DND-41 (cell line): ENCODE data around the gene PTPRO.
"Not testable (repeated sequence)": the region's sequence is repeated elsewhere in the genome, so short reads cannot be mapped to it uniquely, and the experiment has no call there.

Experiments
- ATAC-seq: fragments of 200-7000 bp; cut with Tn5 transposase; 3 replicates; pipeline ENCODE4 v1.9.1; 2021; ENCODE audit warnings: low read depth; ENCODE audit not compliant: insufficient read depth
- DNase-seq: peaks from one replicate; pipeline ENCODE4 v3.0.0-alpha.2; 2020
- H2AFZ ChIP-seq: 2 replicates; pipeline ENCODE4 v1.6.0; 2012; ENCODE audit warnings: low read depth, low read length
- H3K27ac ChIP-seq: 2 replicates; pipeline ENCODE4 v1.5.1; 2012; ENCODE audit warnings: low read length, inconsistent platforms
- H3K27me3 ChIP-seq: fragments of 200-600 bp; sonication (generic); 2 replicates; pipeline ENCODE4 v1.6.0; 2012; ENCODE audit warnings: low read length, mild to moderate bottlenecking, inconsistent platforms; ENCODE audit not compliant: insufficient read depth, poor library complexity
- H3K36me3 ChIP-seq: 2 replicates; pipeline ENCODE4 v1.5.1; 2012; ENCODE audit warnings: low read length, inconsistent platforms; ENCODE audit not compliant: insufficient read depth
- H3K4me1 ChIP-seq: 2 replicates; pipeline ENCODE4 v1.5.1; 2012; ENCODE audit warnings: mild to moderate bottlenecking, low read length; ENCODE audit not compliant: insufficient read depth
- H3K4me2 ChIP-seq: 2 replicates; pipeline ENCODE4 v1.6.0; 2012; ENCODE audit warnings: mild to moderate bottlenecking, moderate library complexity, low read length, inconsistent platforms; ENCODE audit not compliant: insufficient read depth
- H3K4me3 ChIP-seq, 2 experiments: fragments of 200-600 bp in 1 of 2; shearing (Covaris generic) in 1 of 2; 2 replicates each; pipeline ENCODE4 v1.5.1; 2012 to 2016; ENCODE audit warnings: inconsistent platforms in 2 of 2, low read length in 2 of 2, mild to moderate bottlenecking in 2 of 2, low read depth in 1 of 2, moderate library complexity in 1 of 2
- H3K79me2 ChIP-seq: 2 replicates; pipeline ENCODE4 v1.6.0; 2012; ENCODE audit warnings: low read length, inconsistent platforms; ENCODE audit not compliant: insufficient read depth
- H3K9ac ChIP-seq: 2 replicates; pipeline ENCODE4 v1.6.0; 2012; ENCODE audit warnings: low read depth, mild to moderate bottlenecking, inconsistent platforms, low read length, moderate library complexity
- H3K9me3 ChIP-seq: 2 replicates; pipeline ENCODE4 v1.5.1; 2012; ENCODE audit warnings: low read length, moderate library complexity, mild to moderate bottlenecking, inconsistent platforms; ENCODE audit not compliant: insufficient read depth, severe bottlenecking
- H4K20me1 ChIP-seq: 2 replicates; pipeline ENCODE4 v1.6.0; 2012; ENCODE audit warnings: low read length; ENCODE audit not compliant: insufficient read depth
- EZH2 ChIP-seq: IDR thresholded peaks from 3 replicates; pipeline ENCODE4 v1.6.1; 2012; ENCODE audit warnings: borderline replicate concordance, low read depth, mild to moderate bottlenecking, moderate library complexity, low read length, inconsistent platforms; ENCODE audit not compliant: severe bottlenecking
- TF ChIP-seq, protein P1 (sequence below): IDR thresholded peaks from 2 replicates; pipeline ENCODE4 v1.5.1; 2012; ENCODE audit warnings: borderline replicate concordance, low read length, moderate library complexity, mild to moderate bottlenecking; ENCODE audit not compliant: poor library complexity, severe bottlenecking; ENCODE audit errors: extremely low read depth

PTPRO gene

DNA sequence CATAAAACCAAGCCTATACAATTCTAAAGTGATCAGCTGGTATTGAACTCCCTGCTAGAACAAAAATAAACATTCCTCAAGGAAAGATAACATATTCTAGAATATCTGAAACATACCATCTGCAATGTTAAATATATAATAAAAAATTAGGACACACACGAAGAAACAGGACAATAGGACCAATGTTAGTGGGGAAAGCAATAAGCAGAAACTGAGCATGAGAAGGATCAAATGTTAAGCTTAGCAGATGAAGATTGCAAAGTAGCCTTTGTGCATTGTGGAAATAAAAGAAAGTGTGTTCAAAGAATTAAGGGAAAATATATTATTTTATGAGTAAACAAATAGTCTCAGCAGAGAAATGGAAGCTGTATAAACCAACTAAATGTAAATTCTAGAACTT lies 286.1 kb downstream of the PTPRO start:
- no peak for ATAC-seq

GRCh38 chr12:15608941-15609340 lies 286.6 kb downstream of the PTPRO start:
- no peaks in the 10 kb centered on the region for H3K79me2 ChIP-seq
- ATAC-seq (no peak), DNase-seq (no peak)
- no peaks in the 10 kb centered on the region for H3K27me3 ChIP-seq
- H2AFZ ChIP-seq: no peak overlapping the region
- H3K36me3 ChIP-seq: no peaks in the 10 kb centered on the region
- H3K9ac ChIP-seq: no peak overlapping the region
- no peaks in the 10 kb centered on the region for H3K4me1 ChIP-seq
- H3K27ac ChIP-seq: no peak overlapping the region
- H3K9me3 ChIP-seq: no peaks in the 10 kb centered on the region
- H3K4me3 ChIP-seq: no peak overlapping the region
- H3K4me2 ChIP-seq: no peak overlapping the region
- H4K20me1 ChIP-seq: no peaks in the 10 kb centered on the region
- TF ChIP-seq, protein P1, sequence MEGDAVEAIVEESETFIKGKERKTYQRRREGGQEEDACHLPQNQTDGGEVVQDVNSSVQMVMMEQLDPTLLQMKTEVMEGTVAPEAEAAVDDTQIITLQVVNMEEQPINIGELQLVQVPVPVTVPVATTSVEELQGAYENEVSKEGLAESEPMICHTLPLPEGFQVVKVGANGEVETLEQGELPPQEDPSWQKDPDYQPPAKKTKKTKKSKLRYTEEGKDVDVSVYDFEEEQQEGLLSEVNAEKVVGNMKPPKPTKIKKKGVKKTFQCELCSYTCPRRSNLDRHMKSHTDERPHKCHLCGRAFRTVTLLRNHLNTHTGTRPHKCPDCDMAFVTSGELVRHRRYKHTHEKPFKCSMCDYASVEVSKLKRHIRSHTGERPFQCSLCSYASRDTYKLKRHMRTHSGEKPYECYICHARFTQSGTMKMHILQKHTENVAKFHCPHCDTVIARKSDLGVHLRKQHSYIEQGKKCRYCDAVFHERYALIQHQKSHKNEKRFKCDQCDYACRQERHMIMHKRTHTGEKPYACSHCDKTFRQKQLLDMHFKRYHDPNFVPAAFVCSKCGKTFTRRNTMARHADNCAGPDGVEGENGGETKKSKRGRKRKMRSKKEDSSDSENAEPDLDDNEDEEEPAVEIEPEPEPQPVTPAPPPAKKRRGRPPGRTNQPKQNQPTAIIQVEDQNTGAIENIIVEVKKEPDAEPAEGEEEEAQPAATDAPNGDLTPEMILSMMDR: no peak

More for the DNA sequence above, 286.1 kb downstream of the PTPRO start:
- H3K9me3 ChIP-seq: no peaks in the 10 kb centered on the region
- H3K4me2 ChIP-seq: no peak overlapping the region
- no peak overlapping the region for H3K9ac ChIP-seq
- H3K27ac ChIP-seq: no peak overlapping the region
- H2AFZ ChIP-seq: no peak overlapping the region
- no peaks in the 10 kb centered on the region for H3K36me3 ChIP-seq
- H3K79me2 ChIP-seq: no peaks in the 10 kb centered on the region
- H3K4me3 ChIP-seq: no peak overlapping the region
- no peaks in the 10 kb centered on the region for H3K4me1 ChIP-seq
- H4K20me1 ChIP-seq: no peaks in the 10 kb centered on the region
- TF ChIP-seq, protein P1: no peak
- TF ChIP-seq EZH2: no peak
- no peaks in the 10 kb centered on the region for H3K27me3 ChIP-seq
- DNase-seq: no peak

DNA sequence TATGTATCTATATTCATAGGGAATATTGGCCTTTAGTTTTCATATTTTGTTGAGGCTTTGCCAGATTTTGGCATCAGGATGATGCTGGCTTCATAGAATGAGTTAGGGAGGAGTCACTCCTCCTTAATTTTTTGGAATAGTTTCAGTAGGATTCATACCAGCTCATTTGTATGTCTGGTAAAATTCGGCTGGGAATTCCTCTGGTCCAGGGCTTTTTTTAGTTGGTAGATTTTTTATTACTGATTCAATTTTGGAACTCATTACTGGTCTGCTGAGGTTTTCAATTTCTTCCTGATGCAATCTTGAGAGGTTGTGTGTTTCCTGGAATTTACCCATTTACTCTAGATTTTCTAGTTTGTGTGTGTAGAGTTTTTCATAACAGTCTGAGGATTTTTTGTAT lies 291.7 kb downstream of the PTPRO start:
- Histone ChIP-seq H3K79me2 (no peaks in the 10 kb centered on the region), H3K36me3 (no peaks in the 10 kb centered on the region), H3K27me3 (no peaks in the 10 kb centered on the region), H3K27ac (no peak overlapping the region), H2AFZ (no peak overlapping the region), H3K4me3 (no peak overlapping the region), H3K9ac (no peak overlapping the region), H3K4me2 (no peak overlapping the region), H4K20me1 (no peaks in the 10 kb centered on the region), H3K4me1 (no peaks in the 10 kb centered on the region), H3K9me3 (no peaks in the 10 kb centered on the region)
- TF ChIP-seq EZH2: no peak
- TF ChIP-seq, protein P1: no peak
- DNase-seq (no peak), ATAC-seq (no peak)

DNA sequence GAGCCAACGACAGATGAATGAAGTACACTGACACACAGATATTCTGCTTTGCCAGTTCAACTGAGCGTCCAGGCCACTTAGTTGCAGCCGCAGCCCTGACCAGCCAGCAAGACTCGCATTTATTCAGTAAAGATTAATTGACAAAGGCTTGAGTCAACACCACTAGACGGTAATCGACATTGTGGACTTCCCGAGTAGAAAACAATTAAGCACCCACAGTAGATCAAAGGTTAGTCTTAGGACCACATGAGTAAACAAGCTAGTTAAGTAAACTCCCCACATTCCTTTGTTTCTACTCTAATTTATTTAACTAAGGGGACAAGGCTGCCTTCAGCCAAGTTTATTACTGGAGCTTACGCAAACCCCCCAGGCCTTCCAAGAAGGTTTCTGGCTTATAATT lies 294.2 kb downstream of the PTPRO start:
- DNase-seq, H2AFZ ChIP-seq, H3K4me2 ChIP-seq, ATAC-seq, H3K79me2 ChIP-seq, H3K9me3 ChIP-seq, H4K20me1 ChIP-seq, H3K36me3 ChIP-seq, H3K4me1 ChIP-seq, H3K9ac ChIP-seq, H3K4me3 ChIP-seq, H3K27ac ChIP-seq, H3K27me3 ChIP-seq: not testable (repeated sequence)
